Activated CD8-positive, alpha-beta memory T cell treated with anti-CD3 and anti-CD28 coated beads, Interleukin-2, amount 50 U/mL, for 24 hours (primary cell): ENCODE results near the gene SPACA7.

ENCODE experiments used
- DNase-seq: peaks from one replicate; pipeline ENCODE4 v3.0.0-alpha.2; 2020; ENCODE audit errors: extremely low read depth

SPACA7 gene, protein sequence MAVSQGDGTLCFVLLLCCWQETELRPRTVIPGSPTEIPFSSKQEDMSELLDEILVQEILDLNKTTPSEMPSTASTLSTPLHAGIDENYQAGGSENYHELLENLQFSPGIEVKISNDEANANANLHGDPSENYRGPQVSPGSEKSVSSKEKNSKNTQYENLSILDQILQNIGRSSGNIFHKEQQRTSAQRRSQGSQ

GRCh38 chr13:112376050-112376681 lies at the start of gene SPACA7:
TSS of gene SPACA7 (plus strand) at chr13:112376355. CDS start at chr13:112376386, 31 bp downstream.
- no peak for DNase-seq

DNA sequence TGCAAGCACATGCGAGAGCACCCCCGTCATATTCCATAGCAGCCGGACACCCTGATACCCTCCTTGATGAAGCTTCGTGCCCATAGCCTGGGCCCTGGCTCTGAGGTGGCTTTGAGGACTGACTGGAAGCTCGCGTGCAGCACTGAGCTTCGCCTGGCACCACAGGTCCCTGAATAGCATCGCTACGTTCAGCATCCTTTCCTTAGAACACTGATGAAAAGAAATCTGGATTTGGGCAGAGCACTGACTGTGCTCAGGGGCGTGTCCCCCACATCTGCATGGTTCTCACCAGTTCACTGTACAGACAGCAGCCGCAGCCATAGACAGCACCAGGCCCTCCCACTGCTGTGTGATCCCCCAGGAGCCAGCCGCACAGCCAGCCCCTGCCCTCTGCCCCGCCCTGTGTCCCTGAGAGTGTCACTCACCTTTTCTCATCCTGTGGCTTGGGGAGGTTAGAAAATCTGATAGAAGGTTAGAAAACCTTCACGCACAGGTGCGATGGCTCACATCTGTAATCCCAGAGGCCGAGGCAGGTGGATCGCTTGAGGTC lies 49.3 kb upstream of the SPACA7 start:
- DNase-seq, result no peak

DNA sequence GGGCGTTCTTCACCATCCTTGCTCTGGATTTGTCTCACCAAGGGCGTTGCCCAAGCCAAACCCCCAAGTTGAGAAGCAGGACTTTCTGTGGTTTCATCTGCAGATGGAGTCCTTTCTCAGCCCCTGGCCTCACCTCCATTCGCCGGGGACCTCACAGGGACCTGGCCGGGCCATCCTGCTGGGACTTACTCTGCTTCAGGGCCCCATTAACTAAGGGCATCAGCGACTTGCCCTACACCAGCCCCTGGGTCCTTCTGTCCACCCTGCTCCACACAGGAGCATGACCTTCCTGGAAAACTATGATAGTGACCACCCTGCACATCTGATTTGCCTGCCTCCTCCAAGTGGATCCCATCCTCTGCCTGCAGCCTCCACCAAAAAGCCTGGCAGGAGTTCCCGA lies 47.2 kb upstream of the SPACA7 start:
- DNase-seq, result no peak

DNA sequence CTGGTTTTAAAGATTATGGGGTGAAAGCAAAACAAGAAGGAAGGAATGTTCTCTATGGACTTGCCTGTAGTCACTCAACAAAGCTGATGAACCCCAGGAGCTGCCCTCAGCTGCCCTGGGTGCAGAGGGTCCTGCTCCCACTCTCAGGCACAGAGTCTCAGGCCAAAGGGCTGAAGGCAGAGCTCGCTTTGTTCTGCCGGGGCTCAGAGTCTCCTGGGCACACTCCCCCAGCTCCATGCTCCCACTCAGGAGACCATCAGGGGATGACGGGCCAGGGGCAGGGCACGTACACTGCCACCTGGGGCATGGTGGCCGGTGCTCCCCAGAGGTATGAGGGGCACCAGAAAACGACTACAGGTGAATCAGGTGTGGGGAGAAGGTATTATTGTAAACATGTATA lies 46.8 kb upstream of the SPACA7 start:
- DNase-seq, result no peak

GRCh38 chr13:112330066-112330465 lies 46.1 kb upstream of the SPACA7 start:
- no peak for DNase-seq

DNA sequence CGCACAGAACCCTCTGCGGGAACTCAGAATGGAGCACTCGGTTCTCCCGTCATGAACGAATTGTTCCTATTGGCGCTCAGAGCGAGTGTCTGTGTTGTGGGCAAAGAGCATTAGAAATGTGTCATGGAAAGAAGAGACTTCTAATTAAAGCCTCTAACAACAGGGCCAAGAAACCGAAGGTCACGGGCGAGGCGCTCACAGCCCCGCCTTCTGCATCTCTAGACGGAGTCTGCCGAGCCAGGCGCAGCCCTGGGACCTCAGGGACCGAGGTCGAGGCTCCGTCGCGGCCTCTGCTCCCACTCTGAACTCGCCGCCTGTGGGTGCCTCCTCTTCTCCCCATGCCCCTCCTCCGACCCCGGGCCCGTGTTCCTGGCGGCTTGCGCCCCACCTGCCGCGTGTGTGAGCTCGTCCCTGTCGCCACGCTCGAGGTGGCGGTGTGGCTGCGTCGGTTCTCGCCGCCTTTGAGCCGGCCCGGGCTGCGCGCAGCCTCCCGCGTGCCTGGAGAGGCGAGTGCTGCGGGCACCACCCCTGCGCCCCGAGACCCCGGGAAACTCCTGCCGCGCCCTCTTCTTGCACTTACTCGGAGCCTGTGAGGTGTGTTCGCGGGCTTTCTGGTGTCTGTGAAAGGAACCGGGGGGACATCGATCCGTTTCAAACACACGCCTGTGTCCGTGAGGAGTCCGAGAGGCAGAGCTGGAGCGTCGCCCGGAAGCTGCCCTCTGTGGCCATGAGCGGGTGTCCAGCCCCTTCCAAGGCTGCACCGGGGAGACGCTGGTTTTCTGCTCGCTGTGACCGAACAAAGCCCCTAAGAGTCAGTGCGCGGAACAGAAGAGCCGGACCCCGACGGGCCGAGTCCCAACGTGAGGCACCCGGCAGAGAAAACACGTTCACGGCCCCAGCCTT lies 45.4 kb upstream of the SPACA7 start:
- DNase-seq, result no peak

DNA sequence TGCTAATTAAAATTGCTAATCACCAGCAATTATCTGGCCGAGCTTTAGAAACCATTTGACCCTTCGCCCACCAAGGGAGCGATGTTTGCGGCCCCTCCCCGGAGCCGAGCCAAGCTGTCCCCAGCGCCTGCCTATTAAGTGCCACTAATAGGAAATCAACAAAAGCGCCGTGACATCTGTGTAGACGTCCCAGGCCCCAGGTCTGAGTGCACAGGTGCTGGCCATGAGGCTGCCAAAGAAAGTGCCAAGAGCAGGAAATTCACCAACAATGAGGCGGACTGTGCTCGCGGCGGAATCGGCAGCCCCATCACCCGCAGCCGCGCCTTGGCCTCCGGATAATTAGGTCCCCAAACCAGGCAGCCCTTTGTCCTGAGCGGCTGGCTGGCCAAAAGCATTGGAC lies 44.5 kb upstream of the SPACA7 start:
- no peak for DNase-seq

DNA sequence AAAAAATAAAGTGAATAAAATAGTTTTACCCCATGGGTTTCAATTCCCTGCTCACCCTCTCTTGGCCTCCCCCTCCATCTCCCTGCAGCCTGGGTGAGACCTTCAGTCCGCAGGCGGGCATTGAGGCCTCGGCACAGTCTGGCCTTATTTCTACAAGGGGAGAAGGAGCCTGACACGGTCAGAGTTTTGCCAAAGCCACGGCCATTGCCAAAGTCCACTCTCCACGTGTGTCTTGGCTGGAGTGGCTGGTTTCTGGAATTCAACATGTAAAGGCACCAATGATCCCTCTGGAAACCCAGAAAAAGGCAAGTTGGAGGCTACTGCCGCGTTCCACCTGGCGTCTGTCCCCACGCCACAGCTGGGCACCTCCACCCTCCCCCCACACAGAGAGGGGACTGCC lies 43.4 kb upstream of the SPACA7 start:
- DNase-seq, result no peak

- DNase-seq, result no peak
These were observed 42.2 kb upstream of the SPACA7 start for GRCh38 chr13:112333756-112334543.

DNA sequence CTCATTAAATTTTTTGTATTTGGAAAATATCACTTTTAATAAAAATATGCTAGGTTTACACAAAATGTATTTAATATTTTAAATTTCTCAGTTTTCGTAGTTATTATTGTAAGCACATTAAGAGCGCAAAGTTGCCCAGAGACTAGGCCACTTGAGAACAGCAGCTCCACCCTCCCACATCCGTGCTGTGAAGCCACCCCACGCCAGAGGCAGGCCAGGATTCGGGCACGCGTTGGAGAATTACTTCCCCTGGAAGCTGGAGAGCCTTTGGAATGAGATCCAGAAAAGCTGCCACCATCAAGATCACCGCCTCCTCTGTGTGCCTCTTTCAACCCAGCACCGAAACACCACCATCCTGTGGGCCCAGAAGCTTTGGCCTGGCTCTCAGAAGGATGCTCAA lies 41.0 kb upstream of the SPACA7 start:
- DNase-seq, result no peak

DNA sequence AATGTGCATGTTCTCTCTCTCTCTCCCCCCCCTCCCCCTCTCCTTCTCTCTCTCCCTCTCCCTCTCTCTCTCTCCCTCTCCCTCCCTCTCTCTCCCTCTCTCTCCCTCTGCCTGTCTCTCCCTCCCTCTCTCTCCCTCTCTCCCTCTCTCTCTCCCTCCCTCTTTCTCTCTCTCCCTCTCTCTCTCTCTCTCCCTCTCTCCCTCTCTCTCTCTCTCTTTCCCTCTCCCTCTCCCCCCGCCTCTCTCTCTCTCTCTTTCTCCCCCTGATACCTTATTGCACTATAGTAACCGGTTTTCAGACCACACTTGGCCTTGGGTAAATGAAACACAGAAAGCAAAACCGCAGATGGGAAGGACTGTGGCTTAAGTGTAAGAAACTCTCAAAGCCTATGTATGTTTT lies 34.7 kb upstream of the SPACA7 start:
- no peak for DNase-seq

DNA sequence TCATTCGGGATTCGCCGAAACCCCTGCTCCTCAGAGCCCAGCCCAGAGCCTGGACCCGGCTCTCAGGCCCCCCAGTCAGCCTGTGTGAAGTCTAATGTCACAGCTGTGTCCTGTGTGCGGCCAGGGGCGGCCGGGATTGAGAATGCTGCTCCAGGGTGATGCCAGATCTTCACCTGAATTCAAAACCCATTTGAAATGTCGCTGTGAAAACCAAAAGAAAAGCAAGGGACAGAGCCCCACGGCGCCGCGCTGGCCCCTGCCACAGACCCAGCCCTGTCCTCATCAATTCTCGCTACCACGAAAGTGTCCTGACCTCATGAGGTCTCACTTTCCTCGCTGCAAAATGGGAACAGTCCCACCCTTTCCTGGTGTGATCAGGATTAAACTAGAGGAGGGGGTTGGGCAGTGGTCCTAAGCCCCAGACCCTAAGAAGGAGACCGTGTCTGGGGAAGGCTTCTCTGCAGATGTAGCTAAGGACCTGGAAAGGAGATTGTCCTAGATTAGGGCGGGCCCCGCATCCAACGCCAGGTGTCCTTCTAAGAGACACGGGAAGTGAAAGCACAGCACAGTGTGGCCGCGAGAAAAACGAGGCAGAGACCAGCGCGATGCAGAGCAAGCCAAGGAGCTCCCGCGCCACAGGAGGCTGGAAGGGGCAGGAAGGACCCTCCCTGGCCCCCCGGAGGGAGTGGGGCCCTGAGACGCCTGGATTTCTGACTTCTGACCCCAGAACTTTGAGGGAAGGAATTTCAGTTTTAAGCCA lies 34.0 kb upstream of the SPACA7 start:
- DNase-seq, result no peak

DNA sequence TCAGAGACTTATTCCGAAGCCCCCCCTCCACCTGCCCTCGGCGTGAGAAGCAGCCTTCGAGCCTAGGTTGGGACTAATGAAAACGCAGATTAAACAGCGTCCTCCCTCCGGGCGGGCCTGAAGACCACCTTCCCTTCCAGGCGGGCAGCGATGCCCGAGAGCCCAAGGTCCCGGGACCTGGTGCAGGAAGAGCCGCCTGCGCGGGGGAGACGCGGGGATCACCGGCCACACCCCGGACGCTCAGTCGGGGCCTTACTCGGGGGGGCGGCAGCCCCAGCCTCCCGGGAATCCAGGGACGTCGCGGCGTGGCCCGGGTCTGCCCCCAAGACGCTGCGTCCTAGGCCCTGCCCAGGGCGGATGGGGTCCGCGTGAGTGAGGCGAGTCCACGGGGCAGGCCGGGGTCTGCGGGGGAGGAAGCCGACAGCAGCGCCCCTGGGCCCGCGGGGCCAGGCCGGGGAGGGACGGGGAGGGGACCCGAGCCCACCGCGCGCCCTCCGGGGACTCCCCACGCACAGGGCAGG lies 33.3 kb upstream of the SPACA7 start:
- DNase-seq, result no peak

DNA sequence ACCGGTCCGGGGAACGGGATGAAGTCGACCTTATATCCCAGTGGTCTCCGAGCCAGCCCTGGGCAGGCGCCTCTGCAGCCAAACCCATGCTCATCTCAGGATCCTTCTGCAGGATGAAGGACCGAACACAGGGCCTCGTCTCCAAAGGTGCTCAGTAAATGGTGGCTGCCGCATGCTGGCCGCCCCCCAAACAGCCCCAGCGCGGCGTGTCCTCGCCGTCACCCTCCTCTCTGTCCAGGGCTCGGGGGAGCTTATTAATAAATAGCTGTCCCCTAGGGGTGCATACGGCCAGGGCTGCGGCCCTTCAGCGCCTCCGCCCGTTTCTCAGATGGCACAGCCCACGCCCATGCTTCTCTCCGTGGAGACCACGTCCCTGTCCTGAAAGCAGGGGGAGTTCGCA lies 32.6 kb upstream of the SPACA7 start:
- no peak for DNase-seq

GRCh38 chr13:112345826-112346172 lies 30.4 kb upstream of the SPACA7 start:
- DNase-seq, result no peak

DNA sequence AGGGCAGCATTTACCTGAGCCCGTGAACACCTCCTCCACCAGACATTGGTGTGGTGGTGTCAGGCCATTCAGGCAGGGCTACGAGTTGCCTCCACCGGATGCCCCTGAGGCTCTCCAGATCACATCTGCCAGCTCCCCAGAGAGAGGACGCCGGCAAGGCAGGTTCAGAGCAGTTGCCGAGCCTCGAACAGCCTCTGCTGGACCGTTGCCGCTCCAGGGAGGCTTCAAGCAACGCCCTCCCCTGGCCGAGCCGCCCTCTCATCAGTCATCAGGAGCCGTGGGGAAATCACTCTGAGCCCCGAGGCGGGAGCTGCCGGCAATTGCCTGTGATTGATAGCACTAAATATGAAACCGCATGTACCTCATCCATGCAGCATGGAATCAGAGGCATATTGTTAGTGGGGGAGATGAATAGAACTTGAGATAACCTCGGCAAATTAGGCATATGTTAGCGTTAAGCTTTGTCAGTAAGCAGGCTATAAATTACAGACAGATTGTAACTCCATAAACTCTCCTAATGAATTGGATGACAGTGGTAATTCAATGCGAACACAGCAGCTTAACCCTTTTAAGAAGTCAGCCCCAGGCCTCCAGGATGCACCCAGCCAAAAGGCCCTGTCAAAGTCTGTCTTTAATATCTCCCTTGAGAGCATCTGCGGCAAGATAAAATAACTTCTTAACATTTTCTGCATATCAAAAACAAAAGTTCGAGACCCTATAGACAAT lies 29.8 kb upstream of the SPACA7 start:
- no peak for DNase-seq

- no peak for DNase-seq
These were observed 29.3 kb upstream of the SPACA7 start for GRCh38 chr13:112346899-112347229.

GRCh38 chr13:112347986-112348385 lies 28.2 kb upstream of the SPACA7 start:
- no peak for DNase-seq

- no peak for DNase-seq
These were observed 27.4 kb upstream of the SPACA7 start for GRCh38 chr13:112348642-112349345.

DNA sequence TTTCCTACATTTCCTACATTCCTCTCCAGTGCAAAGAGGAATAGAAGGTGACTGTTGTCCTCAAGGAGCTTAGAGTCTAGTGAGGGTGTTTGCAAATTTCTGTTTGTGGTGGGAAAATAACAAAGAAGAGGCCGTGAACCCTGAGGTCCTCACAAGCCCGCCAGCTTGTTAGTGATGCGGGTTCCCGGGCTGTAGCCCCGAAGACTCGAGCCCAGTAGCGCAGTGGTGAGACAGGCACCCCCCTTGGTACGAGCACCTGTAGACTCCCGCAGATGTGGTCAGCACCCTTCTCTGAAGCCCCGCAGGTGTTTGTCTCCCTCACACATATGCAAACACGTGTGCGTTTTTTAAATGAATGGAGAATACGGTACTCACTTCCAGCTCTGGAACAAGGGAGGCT lies 26.5 kb upstream of the SPACA7 start:
- no peak for DNase-seq
